OCI-LY7 (cell line): Measurements from ENCODE around the gene GGCX. TPM values are rescaled to one million over a fixed set of nuclear protein-coding genes. Genes with fewer than 3 reads are reported as not detected.

Source experiments
- BruUV-seq: library from RNA; stranded (reverse); fragments of 400-500 nt; replicated peaks from 2 replicates; lab custom pipeline; 2021; lab: Mats Ljungman, UMichigan
- CTCF ChIA-PET: fragments of 300-600 bp; sonication (Branson Sonifier 250); formaldehyde crosslinking; loops from one replicate; lab custom pipeline; 2022; ENCODE audit warnings: antibody characterized with exemption; ENCODE audit not compliant: unreplicated experiment; lab: Charles Lee
- POLR2A ChIA-PET: fragments of 300-600 bp; sonication (Branson Sonifier 250); formaldehyde crosslinking; loops from one replicate; lab custom pipeline; 2022; ENCODE audit warnings: antibody characterized with exemption; lab: Charles Lee
- DNase-seq: peaks from one replicate; pipeline ENCODE4 v3.0.0-alpha.2; 2015; ENCODE audit warnings: low spot score
- H2AFZ ChIP-seq: fragments of 200-600 bp; sonication (generic), shearing (Covaris generic); 2 replicates; pipeline ENCODE4 v1.6.1; 2014; ENCODE audit warnings: mild to moderate bottlenecking, antibody characterized with exemption, low read length, moderate library complexity
- H3K27ac ChIP-seq: fragments of 200-600 bp; sonication (generic); 2 replicates; pipeline ENCODE4 v1.5.1; 2014; ENCODE audit warnings: mixed run types, low read depth, mild to moderate bottlenecking, moderate library complexity, low read length, inconsistent platforms; ENCODE audit not compliant: poor library complexity, severe bottlenecking
- H3K36me3 ChIP-seq: fragments of 200-600 bp; sonication (generic); 2 replicates; pipeline ENCODE4 v1.6.1; 2014; ENCODE audit warnings: mild to moderate bottlenecking, antibody characterized with exemption, low read length, moderate library complexity, mixed read lengths; ENCODE audit not compliant: insufficient read depth
- H3K4me1 ChIP-seq: fragments of 200-600 bp; sonication (generic); 2 replicates; pipeline ENCODE4 v1.5.1; 2014; ENCODE audit warnings: mild to moderate bottlenecking, low read length; ENCODE audit not compliant: insufficient read depth, poor library complexity, severe bottlenecking
- H3K4me2 ChIP-seq: fragments of 200-600 bp; sonication (generic); 2 replicates; pipeline ENCODE4 v1.6.1; 2014; ENCODE audit warnings: mild to moderate bottlenecking, low read length
- H3K4me3 ChIP-seq: fragments of 200-600 bp; sonication (generic); 2 replicates; pipeline ENCODE4 v1.5.1; 2014; ENCODE audit warnings: mild to moderate bottlenecking, low read depth, low read length; ENCODE audit not compliant: poor library complexity, severe bottlenecking
- H3K79me2 ChIP-seq: fragments of 200-600 bp; sonication (generic); 2 replicates; pipeline ENCODE4 v1.6.1; 2016; ENCODE audit warnings: low read depth, mild to moderate bottlenecking, low read length, moderate library complexity, mixed read lengths; ENCODE audit not compliant: insufficient read depth
- H3K9me2 ChIP-seq: fragments of 200-600 bp; sonication (generic); 2 replicates; pipeline ENCODE4 v1.6.1; 2016; ENCODE audit warnings: mild to moderate bottlenecking, low read length, mixed read lengths; ENCODE audit not compliant: insufficient read depth
- H3K9me3 ChIP-seq: fragments of 200-600 bp; sonication (generic); 2 replicates; pipeline ENCODE4 v1.6.1; 2014; ENCODE audit warnings: mild to moderate bottlenecking, mixed run types, low read length, mixed read lengths
- H4K20me1 ChIP-seq: fragments of 200-600 bp; sonication (generic); 2 replicates; pipeline ENCODE4 v1.6.1; 2014; ENCODE audit warnings: mild to moderate bottlenecking, antibody characterized with exemption, low read length, moderate library complexity, mixed read lengths; ENCODE audit not compliant: insufficient read depth
- EZH2phosphoT487 ChIP-seq: fragments of 200-600 bp; sonication (generic); IDR thresholded peaks from 2 replicates; pipeline ENCODE4 v1.6.1; 2018; ENCODE audit warnings: low read depth, borderline replicate concordance, mild to moderate bottlenecking, mixed run types, antibody characterized with exemption, low read length, moderate library complexity, mixed read lengths
- intact Hi-C: fragments of 100-400 bp; cut with micrococcal nuclease; formaldehyde crosslinking; loops from one replicate; pipeline ENCODE4 v1.10.0; 2022; ENCODE audit not compliant: unreplicated experiment
- total RNA-seq, 2 experiments: library from RNA; depleted of rRNA in 1 of 2; stranded (reverse); fragments of >200 nt in 1 of 2; shearing (Covaris generic) in 1 of 2; gene quantifications; 2 replicates each; pipeline ENCODE4 v1.2.3, GENCODE V29; 2014 to 2022
- TF ChIP-seq, protein P1 (sequence below): fragments of 200-600 bp; sonication (generic); conservative IDR thresholded peaks from 2 replicates; pipeline ENCODE4 v1.5.1; 2014; ENCODE audit warnings: mild to moderate bottlenecking, antibody characterized with exemption, low read length, moderate library complexity, mixed read lengths

The GGCX gene
- total RNA-seq, 2 experiments from 2014 or later, result 32.5 to 33.3 TPM

DNA sequence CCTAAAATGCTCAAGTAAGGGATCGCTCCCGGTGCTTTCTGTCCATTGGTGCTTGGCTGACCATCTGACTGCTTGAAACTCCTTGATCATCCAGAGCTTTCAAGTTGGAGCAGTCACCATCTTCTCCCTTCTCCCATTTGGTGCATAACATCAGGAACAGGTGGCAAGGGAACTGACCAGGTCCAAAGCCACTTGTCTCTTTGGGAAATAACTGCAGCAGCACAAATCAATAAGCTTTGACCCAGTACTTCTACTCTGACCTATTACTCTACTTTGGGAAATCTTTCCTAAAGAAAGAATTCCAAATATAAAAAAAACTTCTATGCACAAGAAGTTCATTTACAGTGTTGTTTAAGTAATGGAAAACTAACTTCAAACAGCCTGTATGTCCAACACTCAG lies 32.9 kb downstream of the GGCX start:
- no peaks in the 10 kb centered on the region for H3K79me2 ChIP-seq
- no peak for DNase-seq
- POLR2A ChIA-PET, result no interaction called here
- no peaks in the 10 kb centered on the region for H3K9me3 ChIP-seq
- H2AFZ ChIP-seq, result no peak overlapping the region
- peaks cover 14% of the 10 kb centered on the region for H3K4me1 ChIP-seq
- H3K36me3 ChIP-seq, result no peaks in the 10 kb centered on the region
- no peak overlapping the region for H3K27ac ChIP-seq
- BruUV-seq, result no TSS peak
- no peaks in the 10 kb centered on the region for H4K20me1 ChIP-seq
- no peak overlapping the region for H3K4me2 ChIP-seq
- TF ChIP-seq, protein P1, sequence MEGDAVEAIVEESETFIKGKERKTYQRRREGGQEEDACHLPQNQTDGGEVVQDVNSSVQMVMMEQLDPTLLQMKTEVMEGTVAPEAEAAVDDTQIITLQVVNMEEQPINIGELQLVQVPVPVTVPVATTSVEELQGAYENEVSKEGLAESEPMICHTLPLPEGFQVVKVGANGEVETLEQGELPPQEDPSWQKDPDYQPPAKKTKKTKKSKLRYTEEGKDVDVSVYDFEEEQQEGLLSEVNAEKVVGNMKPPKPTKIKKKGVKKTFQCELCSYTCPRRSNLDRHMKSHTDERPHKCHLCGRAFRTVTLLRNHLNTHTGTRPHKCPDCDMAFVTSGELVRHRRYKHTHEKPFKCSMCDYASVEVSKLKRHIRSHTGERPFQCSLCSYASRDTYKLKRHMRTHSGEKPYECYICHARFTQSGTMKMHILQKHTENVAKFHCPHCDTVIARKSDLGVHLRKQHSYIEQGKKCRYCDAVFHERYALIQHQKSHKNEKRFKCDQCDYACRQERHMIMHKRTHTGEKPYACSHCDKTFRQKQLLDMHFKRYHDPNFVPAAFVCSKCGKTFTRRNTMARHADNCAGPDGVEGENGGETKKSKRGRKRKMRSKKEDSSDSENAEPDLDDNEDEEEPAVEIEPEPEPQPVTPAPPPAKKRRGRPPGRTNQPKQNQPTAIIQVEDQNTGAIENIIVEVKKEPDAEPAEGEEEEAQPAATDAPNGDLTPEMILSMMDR, result no peak
- TF ChIP-seq EZH2phosphoT487, result no peak
- H3K9me2 ChIP-seq, result no peaks in the 10 kb centered on the region
- H3K4me3 ChIP-seq, result no peak overlapping the region
- CTCF ChIA-PET, result no interaction called here
- intact Hi-C loops, result loop anchor here (10.0 kb wide), 1 partner anchor 54 kb away; no protein-coding TSS in a partner anchor

DNA sequence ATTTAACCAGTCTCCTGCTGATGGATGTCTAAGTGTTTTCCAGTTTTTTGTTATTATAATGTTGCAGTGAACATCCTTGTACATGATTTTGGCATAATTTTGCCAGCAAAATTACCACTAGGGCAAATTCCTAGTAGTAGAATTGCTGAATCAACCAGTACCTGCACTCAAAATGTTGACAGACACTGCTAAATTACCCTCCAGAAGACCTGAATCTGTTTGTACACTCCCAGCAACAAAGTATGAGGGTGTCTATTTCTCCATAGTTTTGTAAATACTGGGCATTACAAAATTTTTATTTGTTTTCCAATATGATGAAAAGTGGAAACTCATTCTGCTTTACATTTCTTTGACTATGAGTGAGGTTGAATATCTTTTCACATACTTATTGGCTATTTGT lies 33.5 kb downstream of the GGCX start:
- Histone ChIP-seq H3K79me2 (no peaks in the 10 kb centered on the region), H3K4me2 (no peak overlapping the region), H3K36me3 (no peaks in the 10 kb centered on the region), H3K27ac (no peak overlapping the region), H2AFZ (no peak overlapping the region), H3K9me3 (no peaks in the 10 kb centered on the region), H4K20me1 (no peaks in the 10 kb centered on the region), H3K4me1 (peaks cover 14% of the 10 kb centered on the region), H3K4me3 (no peak overlapping the region), H3K9me2 (no peaks in the 10 kb centered on the region)
- TF ChIP-seq, protein P1, result no peak
- no peak for TF ChIP-seq EZH2phosphoT487
- no peak for DNase-seq
- BruUV-seq, result no TSS peak
- CTCF ChIA-PET, result no interaction called here
- intact Hi-C loops, result loop anchor here (10.0 kb wide), 1 partner anchor 53 kb away; no protein-coding TSS in a partner anchor
- POLR2A ChIA-PET, result no interaction called here

DNA sequence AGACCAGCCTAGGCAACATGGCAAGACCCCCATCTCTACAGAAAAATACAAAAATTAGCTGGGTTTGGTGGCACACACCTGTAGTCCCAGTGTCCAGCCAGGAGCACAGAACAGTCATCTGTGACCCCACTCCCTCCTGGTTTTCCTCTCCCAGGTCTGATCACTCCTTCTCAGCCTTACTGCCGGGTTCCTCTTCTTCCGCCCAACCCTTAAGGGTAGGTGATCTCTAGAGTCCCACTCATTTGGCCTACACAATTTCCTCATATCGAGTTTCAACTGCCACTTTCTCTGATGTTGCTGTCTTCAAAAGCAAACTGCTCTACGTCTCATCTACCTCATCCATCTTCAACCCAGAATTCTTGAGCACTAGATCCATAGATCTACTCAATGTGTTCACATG lies 35.7 kb downstream of the GGCX start:
- H2AFZ ChIP-seq, result peak overlapping the region; percentile 38; the same call in 1 of the 2 replicates
- no peaks in the 10 kb centered on the region for H3K9me3 ChIP-seq
- BruUV-seq, result no TSS peak
- H3K4me2 ChIP-seq, result no peak overlapping the region
- peaks cover 14% of the 10 kb centered on the region for H3K4me1 ChIP-seq
- H3K9me2 ChIP-seq, result no peaks in the 10 kb centered on the region
- no peak overlapping the region for H3K27ac ChIP-seq
- TF ChIP-seq, protein P1, result no peak
- no peak for TF ChIP-seq EZH2phosphoT487
- H3K4me3 ChIP-seq, result no peak overlapping the region
- no peaks in the 10 kb centered on the region for H3K36me3 ChIP-seq
- H4K20me1 ChIP-seq, result no peaks in the 10 kb centered on the region
- H3K79me2 ChIP-seq, result no peaks in the 10 kb centered on the region
- intact Hi-C loops, result loop anchor here (10.0 kb wide), 1 partner anchor 51 kb away; no protein-coding TSS in a partner anchor
- POLR2A ChIA-PET, result interaction anchor here (0.8 to 1.2 kb wide), 2 partner anchors 9 to 11 kb away, joined by 3 to 5 read pairs; no protein-coding TSS in a partner anchor
- CTCF ChIA-PET, result no interaction called here
- DNase-seq, result no peak
